NCI-H146 treated with DMSO at 0.1 percent for 48 hours (cell line): ENCODE measurements around the gene SEMA6D.

Experiments used
- DNase-seq: peaks from one replicate; lab custom pipeline; 2025; ENCODE audit not compliant: unreplicated experiment; lab: John Stamatoyannopoulos, UW

Gene SEMA6D

GRCh38 chr15:47717036-47717612 lies at the start of gene SEMA6D:
Gene SEMA6D, plus strand, starts transcription at chr15:47717505. Its CDS starts 42,294 bp downstream, at chr15:47759799.
- peak; percentile 77 for DNase-seq

GRCh38 chr15:47669221-47669620 lies 48.1 kb upstream of the SEMA6D start:
- DNase-seq: no peak

- DNase-seq: no peak
These were observed 46.9 kb upstream of the SEMA6D start for GRCh38 chr15:47670365-47670764.

GRCh38 chr15:47673232-47673761 lies 44.0 kb upstream of the SEMA6D start:
- no peak for DNase-seq

- DNase-seq: peak; percentile 96
These were observed 42.6 kb upstream of the SEMA6D start for GRCh38 chr15:47674586-47675232.

- peak; percentile 47 for DNase-seq
These were observed 41.6 kb upstream of the SEMA6D start for GRCh38 chr15:47675735-47676134.

GRCh38 chr15:47678040-47678439 lies 39.3 kb upstream of the SEMA6D start:
- no peak for DNase-seq

- DNase-seq: no peak
These were observed 34.6 kb upstream of the SEMA6D start for GRCh38 chr15:47682661-47683060.

GRCh38 chr15:47685141-47685870 lies 32.0 kb upstream of the SEMA6D start:
- DNase-seq: no peak

GRCh38 chr15:47688573-47689086 lies 28.7 kb upstream of the SEMA6D start:
- DNase-seq: no peak

GRCh38 chr15:47689660-47690059 lies 27.6 kb upstream of the SEMA6D start:
- DNase-seq: no peak

- DNase-seq: no peak
These were observed 25.4 kb upstream of the SEMA6D start for GRCh38 chr15:47691882-47692281.

- DNase-seq: no peak
These were observed 21.0 kb upstream of the SEMA6D start for GRCh38 chr15:47696351-47696750.

- no peak for DNase-seq
These were observed 11.9 kb upstream of the SEMA6D start for GRCh38 chr15:47705281-47705997.

- DNase-seq: no peak
These were observed 9.9 kb upstream of the SEMA6D start for GRCh38 chr15:47707391-47707790.

GRCh38 chr15:47708161-47708980 lies 8.9 kb upstream of the SEMA6D start:
- DNase-seq: no peak

- DNase-seq: no peak
These were observed 5.7 kb upstream of the SEMA6D start for GRCh38 chr15:47711655-47712054.

- DNase-seq: no peak
These were observed 1.9 kb upstream of the SEMA6D start for GRCh38 chr15:47715402-47715801.

GRCh38 chr15:47715856-47716445 lies 1.4 kb upstream of the SEMA6D start:
- no peak for DNase-seq

GRCh38 chr15:47716516-47716915 lies 789 bp upstream of the SEMA6D start:
- DNase-seq: no peak
